ENCODE results near the gene ODAD4.

GRCh38 chr17:41996855-41997164, 66.4 kb downstream of the ODAD4 start:
- TF ChIP-seq POLR2A (IDR thresholded peaks at IDR 0.05; ENCODE audit: low read length) (no peak), GATA1 (IDR thresholded peaks at IDR 0.05; ENCODE audit: low read depth, low read length) (no peak)

Measured in erythroblast (primary cell).